ENCODE results near the gene UBALD2.

Gene UBALD2

GRCh38 chr17:76278268-76278908 is 13.2 kb downstream of the UBALD2 start:
- DNase-seq = no peak
- H2AK5ac ChIP-seq (ENCODE audit: low read length) = no peak overlapping the region
- H4K8ac ChIP-seq (ENCODE audit: low read depth, low read length) = no peak overlapping the region
- no peak overlapping the region for H4K5ac ChIP-seq (ENCODE audit: low read length)
- no peak overlapping the region for H3K4me2 ChIP-seq (ENCODE audit: low read length)
- H3K56ac ChIP-seq (ENCODE audit: low read length) = no peak overlapping the region
- H3K9ac ChIP-seq (ENCODE audit: low read length) = no peak overlapping the region
- H3K36me3 ChIP-seq (ENCODE audit: control insufficient read depth, insufficient read depth, low read length) = no peaks in the 10 kb centered on the region
- no peak overlapping the region for H3K27ac ChIP-seq (ENCODE audit: low read depth, low read length)
- no peak overlapping the region for H3K4me3 ChIP-seq (ENCODE audit: low read length)
- H2BK120ac ChIP-seq (ENCODE audit: low read depth, low read length) = no peak overlapping the region
- H3K18ac ChIP-seq (ENCODE audit: low read length) = no peak overlapping the region
- H3K79me1 ChIP-seq (ENCODE audit: low read length) = no peaks in the 10 kb centered on the region
- no peak overlapping the region for H3K23ac ChIP-seq (ENCODE audit: low read length)
- H3K27me3 ChIP-seq (ENCODE audit: insufficient read depth, low read length, poor library complexity) = no peaks in the 10 kb centered on the region
- H3K4ac ChIP-seq (ENCODE audit: low read depth, low read length) = no peak overlapping the region
- no peaks in the 10 kb centered on the region for H3K4me1 ChIP-seq (ENCODE audit: control insufficient read depth, low read depth, low read length)
- WGBS (ENCODE audit: extremely low coverage, insufficient coverage, low lambda C conversion rate) = no CpG with 5 or more reads among the region's 19 CpGs
- H2BK5ac ChIP-seq (ENCODE audit: low read length) = no peak overlapping the region
- no peaks in the 10 kb centered on the region for H3K79me2 ChIP-seq (ENCODE audit: control insufficient read depth, insufficient read depth, low read length)
- no peak overlapping the region for H2BK15ac ChIP-seq (replicated peaks; ENCODE audit: low read depth)

- Histone ChIP-seq H3K27me3 (ENCODE audit: insufficient read depth, low read length, poor library complexity) (no peaks in the 10 kb centered on the region), H2BK5ac (ENCODE audit: low read length) (no peak overlapping the region), H3K79me1 (ENCODE audit: low read length) (no peaks in the 10 kb centered on the region), H3K56ac (ENCODE audit: low read length) (no peak overlapping the region), H3K23ac (ENCODE audit: low read length) (no peak overlapping the region), H3K18ac (ENCODE audit: low read length) (no peak overlapping the region), H3K9ac (ENCODE audit: low read length) (no peak overlapping the region), H3K27ac (ENCODE audit: low read depth, low read length) (no peak overlapping the region), H4K5ac (ENCODE audit: low read length) (no peak overlapping the region), H3K4me2 (ENCODE audit: low read length) (no peak overlapping the region), H4K8ac (ENCODE audit: low read depth, low read length) (no peak overlapping the region), H3K4ac (ENCODE audit: low read depth, low read length) (no peak overlapping the region), H3K4me3 (ENCODE audit: low read length) (no peak overlapping the region), H3K4me1 (ENCODE audit: control insufficient read depth, low read depth, low read length) (no peaks in the 10 kb centered on the region), H2AK5ac (ENCODE audit: low read length) (no peak overlapping the region), H2BK120ac (ENCODE audit: low read depth, low read length) (no peak overlapping the region), H3K36me3 (ENCODE audit: control insufficient read depth, insufficient read depth, low read length) (no peaks in the 10 kb centered on the region), H2BK15ac (replicated peaks; ENCODE audit: low read depth) (no peak overlapping the region), H3K79me2 (ENCODE audit: control insufficient read depth, insufficient read depth, low read length) (no peaks in the 10 kb centered on the region)
- DNase-seq = peak; percentile 83
- no CpG with 5 or more reads among the region's 28 CpGs for WGBS (ENCODE audit: extremely low coverage, insufficient coverage, low lambda C conversion rate)
These were observed 14.0 kb downstream of the UBALD2 start for GRCh38 chr17:76278952-76279741.

DNA sequence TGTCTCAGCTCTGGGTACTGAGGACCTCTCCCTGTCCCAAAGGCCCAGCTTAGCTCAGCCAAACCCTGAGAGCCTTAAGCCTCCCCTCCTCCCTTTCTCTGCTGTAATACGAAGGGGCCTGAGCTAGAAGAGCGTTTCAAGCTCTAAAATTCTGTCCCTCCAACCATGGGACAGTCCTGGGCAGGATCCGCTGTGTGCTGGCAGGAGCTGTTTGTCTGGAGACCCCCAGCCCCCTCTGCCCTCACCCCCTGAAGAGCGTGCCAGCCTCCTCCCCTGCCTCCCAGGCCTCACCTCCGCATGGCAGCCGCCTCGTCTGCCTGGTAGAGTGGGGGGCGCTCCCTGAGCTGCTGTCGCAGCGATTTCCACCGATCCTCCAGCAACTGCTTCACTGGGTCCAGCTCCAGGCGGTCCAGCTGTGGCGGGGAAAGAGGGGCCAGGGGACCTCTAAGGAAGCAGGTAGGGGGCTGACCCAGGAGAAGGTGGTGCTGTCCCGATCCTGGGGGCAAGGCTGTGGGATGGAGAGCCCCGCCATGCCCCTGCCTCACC is 14.7 kb downstream of the UBALD2 start:
- WGBS (ENCODE audit: extremely low coverage, insufficient coverage, low lambda C conversion rate) = no CpG with 5 or more reads among the region's 15 CpGs
- H3K27me3 ChIP-seq (ENCODE audit: insufficient read depth, low read length, poor library complexity) = no peaks in the 10 kb centered on the region
- H2BK15ac ChIP-seq (replicated peaks; ENCODE audit: low read depth) = no peak overlapping the region
- H3K18ac ChIP-seq (ENCODE audit: low read length) = no peak overlapping the region
- no peak overlapping the region for H3K4ac ChIP-seq (ENCODE audit: low read depth, low read length)
- H2BK5ac ChIP-seq (ENCODE audit: low read length) = no peak overlapping the region
- H3K4me1 ChIP-seq (ENCODE audit: control insufficient read depth, low read depth, low read length) = no peaks in the 10 kb centered on the region
- no peak overlapping the region for H3K9ac ChIP-seq (ENCODE audit: low read length)
- no peak overlapping the region for H3K27ac ChIP-seq (ENCODE audit: low read depth, low read length)
- no peak overlapping the region for H2AK5ac ChIP-seq (ENCODE audit: low read length)
- no peaks in the 10 kb centered on the region for H3K79me2 ChIP-seq (ENCODE audit: control insufficient read depth, insufficient read depth, low read length)
- no peak overlapping the region for H2BK120ac ChIP-seq (ENCODE audit: low read depth, low read length)
- H3K56ac ChIP-seq (ENCODE audit: low read length) = no peak overlapping the region
- no peak overlapping the region for H3K4me3 ChIP-seq (ENCODE audit: low read length)
- no peak overlapping the region for H3K4me2 ChIP-seq (ENCODE audit: low read length)
- no peak overlapping the region for H4K8ac ChIP-seq (ENCODE audit: low read depth, low read length)
- H3K79me1 ChIP-seq (ENCODE audit: low read length) = no peaks in the 10 kb centered on the region
- H3K36me3 ChIP-seq (ENCODE audit: control insufficient read depth, insufficient read depth, low read length) = no peaks in the 10 kb centered on the region
- no peak overlapping the region for H4K5ac ChIP-seq (ENCODE audit: low read length)
- no peak for DNase-seq
- no peak overlapping the region for H3K23ac ChIP-seq (ENCODE audit: low read length)

DNA sequence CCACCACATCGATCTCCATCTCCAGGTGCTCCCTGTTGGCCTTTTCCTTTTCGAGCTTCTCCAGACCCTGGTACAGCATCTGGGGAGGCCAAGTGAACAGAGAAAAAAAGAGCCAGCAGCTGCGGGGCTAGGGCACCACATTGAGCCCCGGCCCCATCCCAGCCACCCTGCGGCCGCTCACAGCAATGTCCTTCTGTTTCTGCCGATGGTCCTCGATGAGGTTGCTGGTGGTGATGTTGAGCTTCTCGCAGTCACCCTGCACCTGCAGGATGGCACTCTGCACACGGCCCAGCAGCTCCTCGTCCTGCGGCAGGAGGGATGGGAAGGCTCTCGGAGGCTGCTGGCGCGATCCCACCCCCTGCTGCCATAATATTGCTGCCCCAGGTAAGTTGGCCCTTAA is 15.5 kb downstream of the UBALD2 start:
- Histone ChIP-seq H2BK120ac (ENCODE audit: low read depth, low read length) (no peak overlapping the region), H3K79me2 (ENCODE audit: control insufficient read depth, insufficient read depth, low read length) (no peaks in the 10 kb centered on the region), H3K18ac (ENCODE audit: low read length) (no peak overlapping the region), H3K4ac (ENCODE audit: low read depth, low read length) (no peak overlapping the region), H3K27ac (ENCODE audit: low read depth, low read length) (no peak overlapping the region), H2BK5ac (ENCODE audit: low read length) (no peak overlapping the region), H2BK15ac (replicated peaks; ENCODE audit: low read depth) (no peak overlapping the region), H3K4me2 (ENCODE audit: low read length) (no peak overlapping the region), H3K79me1 (ENCODE audit: low read length) (no peaks in the 10 kb centered on the region), H3K36me3 (ENCODE audit: control insufficient read depth, insufficient read depth, low read length) (no peaks in the 10 kb centered on the region), H4K5ac (ENCODE audit: low read length) (no peak overlapping the region), H3K4me3 (ENCODE audit: low read length) (no peak overlapping the region), H3K4me1 (ENCODE audit: control insufficient read depth, low read depth, low read length) (no peaks in the 10 kb centered on the region), H3K56ac (ENCODE audit: low read length) (no peak overlapping the region), H3K9ac (ENCODE audit: low read length) (no peak overlapping the region), H2AK5ac (ENCODE audit: low read length) (no peak overlapping the region), H3K27me3 (ENCODE audit: insufficient read depth, low read length, poor library complexity) (no peaks in the 10 kb centered on the region), H3K23ac (ENCODE audit: low read length) (no peak overlapping the region), H4K8ac (ENCODE audit: low read depth, low read length) (no peak overlapping the region)
- no CpG with 5 or more reads among the region's 15 CpGs for WGBS (ENCODE audit: extremely low coverage, insufficient coverage, low lambda C conversion rate)
- DNase-seq = no peak

DNA sequence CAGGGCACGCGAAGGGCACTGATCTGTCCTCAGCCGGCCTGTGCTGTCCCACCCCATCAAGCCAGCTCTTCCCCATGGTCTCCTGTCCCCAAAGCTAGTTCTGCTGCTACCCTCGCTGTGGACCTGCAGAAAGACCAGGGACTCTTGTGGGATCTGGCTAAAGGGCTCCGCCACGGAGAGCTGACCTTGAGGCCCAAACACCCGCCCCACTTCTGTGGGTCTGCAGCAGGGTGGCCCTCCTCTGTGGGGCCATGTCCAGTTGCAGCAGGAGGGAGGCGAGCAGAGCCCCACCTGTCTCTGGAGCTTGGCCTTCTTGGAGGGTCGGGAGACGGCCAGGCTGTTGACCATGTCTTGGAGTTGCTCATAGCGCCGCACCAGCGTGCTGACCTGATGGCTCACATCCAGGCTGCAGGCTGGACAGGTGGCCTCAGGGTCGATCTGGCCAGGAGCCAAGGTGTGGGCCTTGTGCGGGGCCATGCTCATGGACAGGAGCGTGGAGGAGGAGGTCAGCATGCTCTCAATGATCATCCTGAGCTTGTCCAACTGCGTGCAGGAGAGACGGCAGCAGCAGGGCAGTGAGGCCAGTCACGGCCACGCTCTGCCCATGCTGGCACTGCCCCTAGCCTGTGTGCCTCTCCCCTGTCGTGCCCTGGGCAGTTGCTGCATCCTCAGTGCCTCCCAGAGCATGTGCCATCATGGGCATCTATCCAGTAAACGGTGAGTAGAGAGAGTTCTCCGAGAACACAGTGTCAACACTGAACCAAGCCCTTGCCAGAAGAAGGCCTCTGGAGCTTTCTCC is 16.6 kb downstream of the UBALD2 start:
- H3K4ac ChIP-seq (ENCODE audit: low read depth, low read length) = no peak overlapping the region
- H2BK15ac ChIP-seq (replicated peaks; ENCODE audit: low read depth) = no peak overlapping the region
- no peak overlapping the region for H3K23ac ChIP-seq (ENCODE audit: low read length)
- no peak overlapping the region for H2BK5ac ChIP-seq (ENCODE audit: low read length)
- no peak overlapping the region for H3K18ac ChIP-seq (ENCODE audit: low read length)
- H4K5ac ChIP-seq (ENCODE audit: low read length) = no peak overlapping the region
- H4K8ac ChIP-seq (ENCODE audit: low read depth, low read length) = no peak overlapping the region
- H3K4me3 ChIP-seq (ENCODE audit: low read length) = no peak overlapping the region
- no peaks in the 10 kb centered on the region for H3K36me3 ChIP-seq (ENCODE audit: control insufficient read depth, insufficient read depth, low read length)
- H2AK5ac ChIP-seq (ENCODE audit: low read length) = no peak overlapping the region
- no peak overlapping the region for H2BK120ac ChIP-seq (ENCODE audit: low read depth, low read length)
- no peak for DNase-seq
- H3K4me2 ChIP-seq (ENCODE audit: low read length) = no peak overlapping the region
- no peaks in the 10 kb centered on the region for H3K79me2 ChIP-seq (ENCODE audit: control insufficient read depth, insufficient read depth, low read length)
- H3K27me3 ChIP-seq (ENCODE audit: insufficient read depth, low read length, poor library complexity) = no peaks in the 10 kb centered on the region
- WGBS (ENCODE audit: extremely low coverage, insufficient coverage, low lambda C conversion rate) = no CpG with 5 or more reads among the region's 23 CpGs
- H3K27ac ChIP-seq (ENCODE audit: low read depth, low read length) = no peak overlapping the region
- H3K4me1 ChIP-seq (ENCODE audit: control insufficient read depth, low read depth, low read length) = no peaks in the 10 kb centered on the region
- no peak overlapping the region for H3K56ac ChIP-seq (ENCODE audit: low read length)
- H3K79me1 ChIP-seq (ENCODE audit: low read length) = no peaks in the 10 kb centered on the region
- H3K9ac ChIP-seq (ENCODE audit: low read length) = no peak overlapping the region
